H1 (cell line): ENCODE results near the gene STAU1. TPM values are rescaled to one million over a fixed set of nuclear protein-coding genes. Genes with fewer than 3 reads are reported as not detected.

ENCODE experiments used
- CTCF ChIA-PET: fragments of 300-600 bp; sonication (Branson Sonifier 250); formaldehyde crosslinking; loops from one replicate; lab custom pipeline; 2021; ENCODE audit not compliant: partially characterized antibody; lab: Charles Lee
- POLR2A ChIA-PET: fragments of 300-600 bp; sonication (Branson Sonifier 250); formaldehyde crosslinking; loops from one replicate; lab custom pipeline; 2021; ENCODE audit warnings: inconsistent platforms; ENCODE audit not compliant: partially characterized antibody; lab: Charles Lee
- DNase-seq, 2 experiments: peaks; one replicate each; pipeline versions ENCODE4 v3.0.0 to v3.0.0-alpha.2; 2010 to 2022; ENCODE audit warnings: low spot score in 2 of 2, low read depth in 1 of 2, mixed read lengths in 1 of 2
- FAIRE-seq: peaks from 2 replicates; lab custom pipeline; 2011; peaks lifted over from hg19 to GRCh38; lab: Jason Lieb, UNC
- H2AFZ ChIP-seq: 2 replicates; pipeline ENCODE4 v1.8.1; 2012; ENCODE audit warnings: low read length, inconsistent platforms
- H2AK5ac ChIP-seq: 2 replicates; pipeline ENCODE4 v1.6.1; 2013; ENCODE audit warnings: low read depth, low read length
- H2BK120ac ChIP-seq: replicated peaks from 2 replicates; pipeline ENCODE3; 2013; ENCODE audit warnings: low read depth, low read length, inconsistent platforms
- H2BK12ac ChIP-seq: 2 replicates; pipeline ENCODE4 v1.6.1; 2013; ENCODE audit warnings: low read depth, low read length
- H2BK15ac ChIP-seq: 2 replicates; pipeline ENCODE4 v1.6.1; 2013; ENCODE audit warnings: low read length
- H2BK20ac ChIP-seq: 2 replicates; pipeline ENCODE4 v1.6.1; 2013; ENCODE audit warnings: low read length
- H2BK5ac ChIP-seq: 2 replicates; pipeline ENCODE4 v1.6.1; 2013; ENCODE audit warnings: low read depth, low read length
- H3K14ac ChIP-seq: 2 replicates; pipeline ENCODE4 v1.6.1; 2013; ENCODE audit warnings: inconsistent platforms; ENCODE audit not compliant: insufficient read length
- H3K18ac ChIP-seq: 2 replicates; pipeline ENCODE4 v1.6.1; 2013; ENCODE audit warnings: low read length; ENCODE audit errors: extremely low read depth
- H3K23ac ChIP-seq: 2 replicates; pipeline ENCODE4 v1.6.1; 2013; ENCODE audit warnings: inconsistent platforms; ENCODE audit not compliant: insufficient read length
- H3K23me2 ChIP-seq: 2 replicates; pipeline ENCODE4 v1.6.1; 2013; ENCODE audit warnings: low read depth, low read length
- H3K27ac ChIP-seq: 2 replicates; pipeline ENCODE4 v1.6.1; 2011; ENCODE audit warnings: low read depth, low read length, inconsistent platforms
- H3K27me3 ChIP-seq, 4 experiments: replicated peaks in 1 of 4; 1 replicate in 1 of 4; 2 replicates in 3 of 4; pipeline versions ENCODE4 v1.6.1 to v1.8.1; 2011 to 2013; ENCODE audit warnings: low read length in 3 of 4, mild to moderate bottlenecking in 3 of 4, inconsistent platforms in 2 of 4, mixed read lengths in 2 of 4, moderate library complexity in 1 of 4; ENCODE audit not compliant: control insufficient read depth in 3 of 4, insufficient read depth in 3 of 4; ENCODE audit errors: extremely low read depth in 1 of 4
- H3K36me3 ChIP-seq, 4 experiments: 2 replicates each; pipeline versions ENCODE4 v1.6.1 to v1.8.1; 2011 to 2013; ENCODE audit warnings: mild to moderate bottlenecking in 4 of 4, low read length in 3 of 4, moderate library complexity in 2 of 4, control low read depth in 1 of 4, inconsistent platforms in 1 of 4; ENCODE audit not compliant: insufficient read depth in 4 of 4, control insufficient read depth in 2 of 4
- H3K4ac ChIP-seq: replicated peaks from 2 replicates; pipeline ENCODE3; 2013; ENCODE audit warnings: low read length, low read depth, mixed read lengths, inconsistent platforms; ENCODE audit not compliant: insufficient read length
- H3K4me1 ChIP-seq, 4 experiments: replicated peaks in 1 of 4; 1 replicate in 1 of 4; 2 replicates in 3 of 4; pipeline versions ENCODE4 v1.6.1 to v1.8.1; 2011 to 2013; ENCODE audit warnings: low read length in 3 of 4, inconsistent platforms in 2 of 4, mixed read lengths in 1 of 4; ENCODE audit not compliant: insufficient read depth in 4 of 4, control insufficient read depth in 3 of 4
- H3K4me2 ChIP-seq, 2 experiments: 2 replicates each; pipeline versions ENCODE4 v1.6.1 to v1.8.1; 2011 to 2013; ENCODE audit warnings: low read depth in 2 of 2, low read length in 2 of 2, control low read depth in 1 of 2, inconsistent platforms in 1 of 2, mild to moderate bottlenecking in 1 of 2; ENCODE audit not compliant: insufficient read depth in 1 of 2
- H3K4me3 ChIP-seq, 4 experiments: fragments of 200-600, 300-600 bp in 1 of 4; sonication (generic), shearing (Covaris generic), sonication (Bioruptor Twin) in 1 of 4; 2 replicates each; pipeline versions ENCODE4 v1.5.1 to v1.8.1; 2011 to 2016; ENCODE audit warnings: low read length in 4 of 4, low read depth in 3 of 4, control low read depth in 2 of 4, inconsistent platforms in 2 of 4, mild to moderate bottlenecking in 2 of 4, mixed read lengths in 1 of 4, moderate library complexity in 1 of 4; ENCODE audit not compliant: insufficient read depth in 2 of 4; ENCODE audit errors: extremely low read depth in 1 of 4
- H3K56ac ChIP-seq: replicated peaks from 2 replicates; pipeline ENCODE3; 2013; ENCODE audit warnings: low read depth, mild to moderate bottlenecking, mixed read lengths, low read length, inconsistent platforms; ENCODE audit not compliant: insufficient read length
- H3K79me1 ChIP-seq: 2 replicates; pipeline ENCODE4 v1.6.1; 2013; ENCODE audit warnings: low read depth, low read length, control low read depth
- H3K79me2 ChIP-seq, 2 experiments: 2 replicates each; pipeline versions ENCODE4 v1.6.1 to v1.8.1; 2012 to 2013; ENCODE audit warnings: low read length in 2 of 2, mild to moderate bottlenecking in 2 of 2, inconsistent platforms in 1 of 2; ENCODE audit not compliant: insufficient read depth in 2 of 2, control insufficient read depth in 1 of 2
- H3K9ac ChIP-seq, 4 experiments: replicated peaks in 1 of 4; 1 replicate in 1 of 4; 2 replicates in 3 of 4; pipeline versions ENCODE4 v1.6.1 to v1.8.1; 2011 to 2013; ENCODE audit warnings: low read depth in 3 of 4, low read length in 3 of 4, control low read depth in 2 of 4, mild to moderate bottlenecking in 2 of 4, moderate library complexity in 2 of 4, inconsistent platforms in 1 of 4; ENCODE audit errors: extremely low read depth in 1 of 4
- H3K9me3 ChIP-seq, 2 experiments: 2 replicates each; pipeline versions ENCODE4 v1.6.1 to v1.8.1; 2012 to 2013; ENCODE audit warnings: mild to moderate bottlenecking in 2 of 2, moderate library complexity in 2 of 2, control low read depth in 1 of 2, inconsistent platforms in 1 of 2, low read depth in 1 of 2, low read length in 1 of 2, mixed read lengths in 1 of 2; ENCODE audit not compliant: insufficient read depth in 2 of 2
- H4K20me1 ChIP-seq, 2 experiments: replicated peaks in 1 of 2; 2 replicates each; pipeline versions ENCODE3 to v1.8.1; 2011 to 2013; ENCODE audit warnings: inconsistent platforms in 2 of 2, low read length in 2 of 2, mild to moderate bottlenecking in 1 of 2; ENCODE audit not compliant: insufficient read depth in 2 of 2, control insufficient read depth in 1 of 2
- H4K5ac ChIP-seq: 2 replicates; pipeline ENCODE4 v1.6.1; 2013; ENCODE audit warnings: low read length, low read depth, mixed read lengths, inconsistent platforms; ENCODE audit not compliant: insufficient read length
- H4K8ac ChIP-seq: 2 replicates; pipeline ENCODE4 v1.8.0; 2013; ENCODE audit warnings: mild to moderate bottlenecking, moderate library complexity, low read length, inconsistent platforms; ENCODE audit not compliant: insufficient read depth; ENCODE audit errors: extremely low read depth
- H4K91ac ChIP-seq: replicated peaks from 2 replicates; pipeline ENCODE3; 2013; ENCODE audit warnings: low read length, mixed read lengths, inconsistent platforms; ENCODE audit not compliant: insufficient read length
- ASH2L ChIP-seq: fragments of 200-600, 300-600 bp; sonication (generic); IDR thresholded peaks from one replicate; pipeline ENCODE4 v1.7.1; 2017; ENCODE audit warnings: low read length
- BRCA1 ChIP-seq: IDR thresholded peaks from 2 replicates; pipeline ENCODE4 v1.6.1; 2012; ENCODE audit warnings: low read depth, low read length, improper control_type of control experiment
- CHD1 ChIP-seq: IDR thresholded peaks from 2 replicates; pipeline ENCODE4 v1.6.1; 2012; ENCODE audit warnings: low read depth, low read length, improper control_type of control experiment
- CTCF ChIP-seq, 3 experiments: IDR thresholded peaks; 1 replicate in 2 of 3; 2 replicates in 1 of 3; pipeline versions ENCODE4 v1.5.1 to v1.6.1; 2011; ENCODE audit warnings: low read length in 3 of 3, mild to moderate bottlenecking in 3 of 3, inconsistent platforms in 2 of 3, low read depth in 1 of 3, moderate library complexity in 1 of 3; ENCODE audit not compliant: insufficient read depth in 1 of 3; ENCODE audit errors: control extremely low read depth in 1 of 3
- FOSL1 ChIP-seq: IDR thresholded peaks from 2 replicates; pipeline ENCODE4 v1.6.1; 2011; ENCODE audit warnings: mild to moderate bottlenecking, low read depth, low read length, moderate library complexity; ENCODE audit not compliant: insufficient read depth
- KDM4A ChIP-seq: IDR thresholded peaks from one replicate; pipeline ENCODE4 v1.7.1; 2012; ENCODE audit warnings: low read depth, mild to moderate bottlenecking, moderate library complexity, low read length, inconsistent platforms; ENCODE audit not compliant: severe bottlenecking
- NRF1 ChIP-seq: IDR thresholded peaks from 2 replicates; pipeline ENCODE4 v1.6.1; 2011; ENCODE audit warnings: mild to moderate bottlenecking, low read depth, low read length, improper control_type of control experiment
- POU5F1 ChIP-seq: IDR thresholded peaks from 2 replicates; pipeline ENCODE4 v1.6.1; 2011; ENCODE audit warnings: low read depth, mild to moderate bottlenecking, low read length, moderate library complexity
- RXRA ChIP-seq: IDR thresholded peaks from 2 replicates; pipeline ENCODE4 v1.6.1; 2011; ENCODE audit warnings: low read depth, mild to moderate bottlenecking, low read length, moderate library complexity; ENCODE audit not compliant: insufficient read depth
- SIN3A ChIP-seq, 2 experiments: IDR thresholded peaks in 1 of 2; conservative IDR thresholded peaks in 1 of 2; 2 replicates each; pipeline ENCODE4 v1.6.1; 2011 to 2012; ENCODE audit warnings: low read length in 2 of 2, improper control_type of control experiment in 1 of 2, low read depth in 1 of 2, mild to moderate bottlenecking in 1 of 2
- SP1 ChIP-seq: IDR thresholded peaks from 2 replicates; pipeline ENCODE4 v1.6.1; 2011; ENCODE audit warnings: low read depth, low read length
- TEAD4 ChIP-seq: IDR thresholded peaks from 2 replicates; pipeline ENCODE4 v1.6.1; 2012; ENCODE audit warnings: low read depth, low read length, inconsistent platforms, mixed read lengths
- WGBS, 2 experiments: shearing (Covaris generic) in 1 of 2; methylation state at CpG; one replicate each; pipeline versions ENCODE4 v1.1.6 to v1.1.7; 2013 to 2015; ENCODE audit warnings: low lambda C conversion rate in 2 of 2, mixed read lengths in 2 of 2, inconsistent platforms in 1 of 2, low coverage in 1 of 2, missing lambda C conversion rate in 1 of 2; ENCODE audit not compliant: insufficient replicate concordance in 2 of 2, insufficient coverage in 1 of 2, insufficient read length in 1 of 2; ENCODE audit errors: extremely low coverage in 1 of 2, missing lambda C conversion rate in 1 of 2; 5-methylcytosine and 5-hydroxymethylcytosine counted together
- polyA plus RNA-seq, 7 experiments: library from polyadenylated mRNA; depleted of rRNA in 3 of 7; stranded (reverse) in 5 of 7; unstranded in 2 of 7; fragments of >200 nt in 5 of 7; fragments of 200-250 nt in 2 of 7; gene quantifications; 1 replicate in 5 of 7; 2 replicates in 1 of 7; 4 replicates in 1 of 7; pipeline versions ENCODE4 v1.2.1 to v1.2.3, GENCODE V29; 2011 to 2013; ENCODE audit warnings: missing spikeins in 2 of 7, mixed read lengths in 2 of 7
- total RNA-seq: library from RNA; stranded (reverse); fragmentation: NEBNext Ultra II Directional; extraction: Animal tissue kit (Norgen Biotek cat#: 25700); gene quantifications from 2 replicates; pipeline ENCODE4 v1.2.1, GENCODE V29; 2021

Gene STAU1
- total and polyA plus RNA-seq, 2 of the 8 experiments (the other 6 are each of a cell fraction or from before 2014, with no cell fraction given), result 41.4 to 107 TPM

GRCh38 chr20:49140411-49140810, 47.7 kb downstream of the STAU1 start:
- DNase-seq, result no peak
- H3K23ac ChIP-seq, result no peak overlapping the region
- H2BK15ac ChIP-seq, result no peak overlapping the region
- H4K5ac ChIP-seq, result no peak overlapping the region
- H3K4me3 ChIP-seq, result no peak overlapping the region
- ChIA-PET POLR2A (interaction anchor here (0.7 kb wide), 1 partner anchor 45 kb away, joined by 3 read pairs; no protein-coding TSS in a partner anchor), CTCF (interaction anchor here (0.6 to 5.4 kb wide), 2 partner anchors 77 to 116 kb away, joined by 3 to 23 read pairs; no protein-coding TSS in a partner anchor)
- no peak overlapping the region for H4K91ac ChIP-seq
- no peak overlapping the region for H2BK12ac ChIP-seq
- H3K9ac ChIP-seq, result no peak overlapping the region
- H3K4ac ChIP-seq, result no peak overlapping the region
- H3K36me3 ChIP-seq, result peaks cover 0 to 13% (median 4%) of the 10 kb centered on the region in 4 experiments; a peak in 5 of 8 replicates
- no peak overlapping the region for H3K27ac ChIP-seq
- H3K23me2 ChIP-seq, result 0 out of 2 replicates have a peak, but pooled peaks cover under 1% of the 10 kb centered on the region
- no peak overlapping the region for H3K18ac ChIP-seq
- peaks cover 2 to 3% of the 10 kb centered on the region in 2 experiments for H4K20me1 ChIP-seq
- H2BK120ac ChIP-seq, result no peak overlapping the region
- H2AK5ac ChIP-seq, result no peak overlapping the region
- no peak overlapping the region for H2BK20ac ChIP-seq
- H2BK5ac ChIP-seq, result no peak overlapping the region
- H4K8ac ChIP-seq, result no peak overlapping the region
- no peaks in the 10 kb centered on the region for H3K79me1 ChIP-seq
- no peaks in the 10 kb centered on the region for H3K27me3 ChIP-seq
- 86% methylated on average over 2 of the region's 2 CpGs; no CpG with 5 or more reads in 1 of the 2 experiments for WGBS, 2 experiments
- no peak overlapping the region for H3K4me2 ChIP-seq
- no peaks in the 10 kb centered on the region for H3K9me3 ChIP-seq
- FAIRE-seq, result no peak
- no peak overlapping the region for H3K14ac ChIP-seq
- H3K56ac ChIP-seq, result no peak overlapping the region
- no peaks in the 10 kb centered on the region for H3K4me1 ChIP-seq
- no peak overlapping the region for H2AFZ ChIP-seq
- H3K79me2 ChIP-seq, result peaks cover 0 to 8% of the 10 kb centered on the region in 2 experiments; a peak in 2 of 4 replicates
- no peak for TF ChIP-seq SP1
- no peak for TF ChIP-seq POU5F1
- no peak for TF ChIP-seq ASH2L
- TF ChIP-seq RXRA, result no peak
- no peak for TF ChIP-seq CHD1
- TF ChIP-seq SIN3A (conservative IDR thresholded peaks at IDR 0.05 in 1 of 2, IDR thresholded peaks at IDR 0.05 in 1 of 2; ENCODE audit: low read depth in 1 of 2, low read length in 2 of 2), result no peak
- TF ChIP-seq TEAD4, result no peak
- TF ChIP-seq FOSL1, result no peak
- no peak for TF ChIP-seq BRCA1
- no peak for TF ChIP-seq CTCF (IDR thresholded peaks at IDR 0.05; ENCODE audit: control extremely low read depth in 1 of 3, insufficient read depth in 1 of 3, low read depth in 1 of 3, low read length in 3 of 3)
- TF ChIP-seq NRF1, result no peak
- no peak for TF ChIP-seq KDM4A
